Ovary (tissue), 9 donors: ENCODE results near the gene SYNPO2. TPM values are rescaled to one million over a fixed set of nuclear protein-coding genes. Genes with fewer than 3 reads are reported as not detected.

Experiments
- DNase-seq, 5 donors: peaks; one replicate each; pipeline ENCODE4 v3.0.0-alpha.2; 2019 to 2020
- H3K27ac ChIP-seq, 2 donors: fragments of 200-600 bp; one replicate each; pipeline versions ENCODE4 v1.5.1 to v1.8.0; 2019 to 2022
- H3K27me3 ChIP-seq: fragments of 200-600 bp; one replicate; pipeline ENCODE4 v1.8.0; 2022
- H3K36me3 ChIP-seq: fragments of 200-600 bp; sonication (generic); one replicate; pipeline ENCODE4 v1.5.1; 2019
- H3K4me1 ChIP-seq: one replicate; pipeline ENCODE4 v1.8.1; 2013; ENCODE audit warnings: mild to moderate bottlenecking, moderate library complexity; ENCODE audit not compliant: insufficient read depth
- H3K4me3 ChIP-seq: fragments of 200-600 bp; sonication (generic); one replicate; pipeline ENCODE4 v1.5.1; 2017
- H3K9me3 ChIP-seq, 2 donors: fragments of 200-600 bp in 1 of 2; sonication (generic) in 1 of 2; one replicate each; pipeline versions ENCODE4 v1.5.1 to v1.8.1; 2013 to 2019; ENCODE audit warnings: mild to moderate bottlenecking in 1 of 2, moderate library complexity in 1 of 2
- CTCF ChIP-seq, 3 donors: fragments of 450-650 bp in 2 of 3; fragments of 200-600 bp in 1 of 3; IDR thresholded peaks; one replicate each; pipeline versions ENCODE4 v1.5.1 to v1.8.0; 2016 to 2022; ENCODE audit warnings: antibody characterized with exemption in 3 of 3, mild to moderate bottlenecking in 1 of 3
- EP300 ChIP-seq: sonication (generic); formaldehyde crosslinking; IDR thresholded peaks from one replicate; pipeline ENCODE4 v1.6.1; 2017; ENCODE audit warnings: antibody characterized with exemption
- POLR2A ChIP-seq: fragments of 450-650 bp; IDR thresholded peaks from one replicate; pipeline ENCODE4 v1.6.1; 2017; ENCODE audit warnings: antibody characterized with exemption, mild to moderate bottlenecking, moderate library complexity
- WGBS, 3 donors: extraction: QIAGEN DNeasy Blood & Tissue Kit in 1 of 3; methylation state at CpG; one replicate each; pipeline versions ENCODE4 v1.1.5 to v1.1.7; 2013 to 2017; 5-methylcytosine and 5-hydroxymethylcytosine counted together
- intact Hi-C, 4 donors: fragments of 100-400 bp; cut with DNase I; formaldehyde crosslinking; loops; one replicate each; pipeline versions ENCODE4 v1.11.0 to v1.15.1; 2022 to 2023
- polyA plus RNA-seq, 2 donors: library from polyadenylated mRNA; stranded (reverse); fragments of 200-250 nt in 1 of 2; fragments of 350-450 nt in 1 of 2; fragmentation: Illumina TruSeq in 1 of 2; extraction: RNeasy Lipid Tissue Mini Kit (QIAGEN cat#74804) in 1 of 2; gene quantifications; one replicate each; pipeline ENCODE4 v1.2.3, GENCODE V29; 2013 to 2014
- total RNA-seq, 7 donors: library from RNA; depleted of rRNA in 2 of 7; stranded (reverse); fragments of >200 nt in 2 of 7; fragmentation: NEBNext Ultra II Directional in 3 of 7; extraction: Animal tissue kit (Norgen Biotek cat#: 25700) in 3 of 7; gene quantifications; one replicate each; pipeline versions ENCODE4 v1.1.0 to v1.2.4, GENCODE V29; 2016 to 2023
- donor health status: DM: no; HTN: no; CAD: no; lungs with moderate emphysema.
- donor health status: DM: no; HTN: no; CAD: no.
- donor health status: Bipolar disorder and iron deficiency.
- donor health status: DM: yes; HTN: yes; CAD: no.
- donor health status: DM: no; HTN: no; CAD: no.
- donor health status: DM: yes; HTN: yes; CAD: no.

The SYNPO2 gene
- total and polyA plus RNA-seq, 9 donors, result 54.8 to 265 (median 121) TPM

DNA sequence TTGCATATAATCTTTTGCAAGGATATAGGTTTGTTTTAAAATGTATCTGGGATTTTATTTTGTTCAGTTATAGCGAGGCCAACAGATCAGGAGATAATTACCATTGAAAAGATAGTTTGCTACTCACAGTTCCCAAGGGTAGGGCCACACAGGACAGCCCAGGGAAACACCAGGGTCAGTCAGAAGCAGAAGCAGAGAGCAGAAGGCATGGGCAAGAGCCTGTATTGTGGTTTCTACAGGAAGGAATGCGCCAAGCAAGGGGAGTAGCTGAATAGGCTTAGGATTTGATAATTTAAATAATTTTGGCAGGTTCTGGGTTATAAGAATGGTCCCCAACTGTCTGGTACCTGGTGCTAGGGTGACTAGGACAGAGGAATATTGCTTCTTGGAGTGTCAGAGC lies 61.6 kb downstream of the SYNPO2 start:
- Histone ChIP-seq H3K27me3 (no peaks in the 10 kb centered on the region), H3K27ac (no peak overlapping the region), H3K36me3 (no peaks in the 10 kb centered on the region), H3K4me1 (peaks cover 24% of the 10 kb centered on the region), H3K4me3 (no peak overlapping the region), H3K9me3 (no peaks in the 10 kb centered on the region)
- no peak for TF ChIP-seq CTCF (IDR thresholded peaks at IDR 0.05)
- TF ChIP-seq EP300, result no peak
- no peak for TF ChIP-seq POLR2A
- DNase-seq, result no peak
- intact Hi-C loops, result no loop called here
- WGBS, 3 donors, result 47 to 95% (median 67%) methylated on average over 2 of the region's 2 CpGs

GRCh38 chr4:118950929-118951570 lies 62.4 kb downstream of the SYNPO2 start:
- 27 to 59% (median 48%) methylated on average over 1 of the region's 1 CpG for WGBS, 3 donors
- peaks cover 21% of the 10 kb centered on the region for H3K4me1 ChIP-seq
- intact Hi-C loops, result no loop called here
- H3K27ac ChIP-seq, result no peak overlapping the region
- DNase-seq, result no peak
- no peaks in the 10 kb centered on the region for H3K9me3 ChIP-seq
- H3K36me3 ChIP-seq, result no peaks in the 10 kb centered on the region
- H3K4me3 ChIP-seq, result no peak overlapping the region
- no peaks in the 10 kb centered on the region for H3K27me3 ChIP-seq
- no peak for TF ChIP-seq EP300
- TF ChIP-seq CTCF (IDR thresholded peaks at IDR 0.05), result no peak
- no peak for TF ChIP-seq POLR2A

- H3K27me3 ChIP-seq, result no peaks in the 10 kb centered on the region
- intact Hi-C loops, result no loop called here
- WGBS, 3 donors, result 43 to 58% (median 55%) methylated on average over 4 of the region's 4 CpGs
These were observed 64.6 kb downstream of the SYNPO2 start for GRCh38 chr4:118953276-118953675.

DNA sequence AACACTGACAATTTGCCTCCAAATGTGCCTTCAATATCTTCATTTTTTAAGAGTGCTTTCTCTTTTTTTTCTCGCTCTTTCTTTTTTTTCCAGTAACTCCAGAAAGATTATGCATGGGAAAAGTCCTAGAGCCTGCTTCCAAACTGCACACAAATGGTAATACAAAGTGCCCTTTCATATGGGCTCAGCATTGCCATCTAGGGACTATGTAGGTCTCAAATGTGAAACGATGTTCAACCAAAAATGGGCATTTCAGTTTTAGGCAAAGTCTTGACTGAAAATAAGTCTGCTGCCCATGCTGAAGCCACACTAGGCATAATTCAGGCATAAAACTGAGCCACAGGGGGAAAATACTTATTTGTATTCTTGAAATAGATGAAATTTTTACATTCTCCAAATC lies 65.6 kb downstream of the SYNPO2 start:
- DNase-seq, result no peak
- no peaks in the 10 kb centered on the region for H3K36me3 ChIP-seq
- 21 to 38% (median 31%) methylated on average over 2 of the region's 2 CpGs for WGBS, 3 donors
- no peaks in the 10 kb centered on the region for H3K27me3 ChIP-seq
- peak overlapping the region in 1 of 2 donors; percentile 21 for H3K27ac ChIP-seq
- intact Hi-C loops, result no loop called here
- no peak overlapping the region for H3K4me3 ChIP-seq
- TF ChIP-seq CTCF (IDR thresholded peaks at IDR 0.05), result peak in 1 of 3 donors; percentile 9
- no peak for TF ChIP-seq POLR2A
- TF ChIP-seq EP300, result no peak
- peaks cover 14% of the 10 kb centered on the region for H3K4me1 ChIP-seq
- H3K9me3 ChIP-seq, result no peaks in the 10 kb centered on the region

More at GRCh38 chr4:118953276-118953675, 64.6 kb downstream of the SYNPO2 start:
- no peaks in the 10 kb centered on the region for H3K9me3 ChIP-seq
- TF ChIP-seq CTCF (IDR thresholded peaks at IDR 0.05) (no peak), EP300 (no peak), POLR2A (no peak)
- H3K4me1 ChIP-seq, result peaks cover 17% of the 10 kb centered on the region
- no peak for DNase-seq
- no peaks in the 10 kb centered on the region for H3K36me3 ChIP-seq
- no peak overlapping the region for H3K27ac ChIP-seq
- no peak overlapping the region for H3K4me3 ChIP-seq
